NCI-H1694 treated with DMSO at 0.1 percent for 48 hours (cell line): ENCODE results near the gene UBA5.

Source experiments
- DNase-seq: peaks from one replicate; lab custom pipeline; 2025; lab: John Stamatoyannopoulos, UW

Gene UBA5

DNA sequence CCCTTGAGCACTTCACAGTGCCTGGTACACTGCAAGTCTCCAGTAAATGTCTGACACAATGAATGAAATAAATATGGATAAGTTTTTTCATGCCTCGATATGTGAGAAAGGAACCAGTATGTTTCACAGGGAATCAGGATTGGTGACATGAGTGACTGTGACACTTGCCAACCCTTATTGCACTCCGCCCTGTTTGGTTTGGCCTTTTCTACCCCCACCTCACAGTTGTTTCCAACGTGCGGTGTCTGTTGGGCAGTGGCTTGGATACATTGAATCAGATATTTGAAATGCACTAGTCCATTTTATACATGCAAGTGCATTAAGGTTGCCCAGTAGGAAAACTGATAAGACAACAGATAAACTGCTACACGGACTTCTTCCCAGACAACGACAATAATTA lies 60.1 kb downstream of the UBA5 start:
- DNase-seq: no peak

DNA sequence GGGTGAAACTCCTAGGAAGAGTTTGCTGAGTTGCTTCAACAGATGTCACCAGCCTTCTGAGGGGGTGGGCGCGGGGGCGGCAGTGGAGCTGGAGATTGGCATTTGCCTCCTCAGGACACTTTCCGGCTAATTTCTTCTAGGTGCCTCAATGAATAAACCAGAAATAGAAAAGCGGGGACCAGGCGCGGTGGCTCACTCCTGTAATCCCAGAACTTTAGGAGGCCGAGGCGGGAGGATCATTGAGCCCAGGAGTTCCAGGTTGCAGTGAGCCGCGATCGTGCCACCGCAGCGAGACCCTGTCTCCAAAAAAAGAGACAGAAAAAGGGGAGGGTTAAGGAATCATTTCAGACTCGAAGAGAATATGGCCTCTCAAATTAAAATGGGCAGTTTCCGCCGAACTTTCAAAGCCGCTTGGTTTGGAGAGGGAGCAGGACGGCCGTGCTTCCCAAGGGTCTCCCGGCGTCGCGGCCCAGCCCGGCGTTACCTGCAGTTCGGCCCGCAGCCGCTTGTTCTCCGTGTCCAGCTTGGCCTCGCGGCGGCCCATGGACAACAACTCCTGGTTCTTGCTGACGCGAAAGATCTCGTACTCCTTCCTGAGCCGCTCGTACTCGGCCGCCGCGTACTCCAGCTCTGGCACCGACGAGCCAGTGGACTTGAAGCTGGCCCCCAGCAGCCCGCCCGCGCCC lies 61.5 kb downstream of the UBA5 start:
- peak; percentile 27 for DNase-seq

DNA sequence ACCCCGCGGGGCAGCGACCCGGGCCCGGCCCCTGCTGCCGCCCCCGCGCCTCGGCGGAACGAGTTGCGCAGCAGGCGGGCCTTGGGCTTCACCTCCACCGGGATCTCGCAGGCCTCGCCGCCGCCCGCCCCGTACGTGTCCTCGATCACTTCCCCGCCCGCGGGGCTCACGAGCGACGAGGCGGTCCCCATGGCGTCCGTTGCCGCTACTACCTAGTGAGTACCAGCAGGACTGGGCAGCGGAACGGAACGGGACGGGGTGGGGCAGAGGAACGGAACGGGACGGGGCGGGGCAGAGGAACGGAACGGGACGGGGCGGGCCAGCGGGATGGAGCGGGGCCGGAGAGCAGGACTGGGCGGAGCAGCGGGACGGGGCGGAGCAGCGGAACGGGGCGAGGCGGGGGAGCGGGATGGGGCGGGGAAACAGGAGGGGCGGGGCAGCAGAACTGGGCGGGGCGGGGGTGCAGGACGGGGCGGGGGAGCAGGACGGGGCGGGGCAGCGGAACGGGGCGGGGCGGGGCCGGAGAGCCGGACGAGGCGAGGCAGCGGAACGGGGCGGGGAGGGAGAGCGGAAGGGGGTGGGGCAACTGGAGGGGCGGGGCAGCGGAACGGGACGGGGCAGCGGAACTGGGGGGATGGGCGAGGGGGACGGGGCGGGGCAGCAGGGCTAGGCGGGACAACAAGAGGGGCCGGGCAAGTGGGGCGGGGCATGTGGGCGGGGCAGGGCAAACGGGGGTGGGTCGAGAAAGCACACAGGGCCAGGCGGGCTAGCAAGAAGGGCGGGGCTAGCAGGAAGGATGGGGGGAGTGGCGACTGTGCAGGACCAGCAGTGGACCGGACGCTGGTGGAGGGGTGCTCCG lies 62.3 kb downstream of the UBA5 start, which contains the start of gene NPHP3:
Gene NPHP3, minus strand, starts transcription at position 245 of the 859 bp plus-strand sequence. Its CDS starts 54 bp downstream, at position 191.
- DNase-seq: peak; percentile 76

DNA sequence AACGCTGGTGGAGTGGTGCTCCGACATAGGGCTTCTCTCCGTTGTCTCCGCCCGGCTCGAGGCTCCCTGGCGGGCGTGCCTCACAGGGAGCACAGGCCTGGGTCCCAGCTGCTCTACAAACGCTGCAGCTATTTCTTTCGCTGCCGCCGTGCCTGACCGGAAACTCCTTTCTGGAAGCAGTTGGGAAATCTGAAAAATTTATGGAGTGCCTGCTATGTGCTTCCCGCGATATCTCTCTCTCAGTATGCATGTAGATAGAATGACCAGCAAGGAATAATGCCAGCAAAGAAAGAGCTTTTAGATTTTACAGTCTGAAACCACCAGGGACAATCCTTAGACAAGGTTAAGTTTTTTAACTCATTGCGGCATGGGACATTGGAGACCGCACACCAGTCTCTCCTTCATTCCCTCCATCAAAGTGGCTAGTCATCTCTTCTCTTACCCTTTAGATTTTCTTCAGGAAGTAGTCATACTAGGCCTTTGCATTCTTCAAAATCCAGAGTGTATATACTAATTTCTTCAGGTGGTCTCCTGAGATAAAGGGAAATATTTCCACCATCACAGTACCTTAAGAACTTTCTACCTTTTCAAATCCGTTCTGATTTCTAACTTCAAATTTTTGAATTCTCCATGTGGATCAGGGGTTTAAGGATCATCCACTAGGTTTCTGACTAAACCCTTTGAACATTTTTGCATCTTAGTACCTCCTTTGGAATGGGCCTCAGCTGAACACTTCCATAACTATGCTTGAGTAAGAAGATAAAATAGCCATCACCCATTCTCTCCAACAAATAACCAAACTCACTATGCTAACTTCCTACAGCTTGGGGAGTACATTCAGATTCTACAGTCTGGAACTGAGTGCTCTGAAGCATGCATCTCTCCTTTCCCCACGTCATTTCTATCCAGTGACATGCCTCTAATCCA lies 63.2 kb downstream of the UBA5 start:
- DNase-seq: peak; percentile 73

DNA sequence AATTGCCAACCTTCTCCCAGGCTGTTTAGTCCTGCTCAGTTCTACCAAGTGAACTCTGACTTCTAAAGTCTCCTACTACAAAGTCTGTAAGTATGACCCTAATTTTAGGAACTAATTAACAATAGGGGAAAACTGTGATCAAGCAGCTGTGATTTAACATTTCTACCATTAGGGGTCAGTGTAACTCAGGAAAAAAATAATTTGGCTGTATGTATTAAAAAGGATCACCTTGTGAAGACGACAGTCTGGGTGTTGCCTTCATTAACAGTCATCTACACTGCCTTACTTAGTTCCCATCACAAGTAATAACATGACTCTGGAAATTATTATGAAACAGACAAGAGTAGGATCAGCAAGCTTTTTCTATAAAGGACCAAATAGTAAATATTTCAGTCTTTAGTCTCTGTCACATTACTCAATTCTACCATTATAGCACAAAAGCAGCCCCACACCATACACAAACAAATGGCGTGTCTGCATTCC lies 66.3 kb downstream of the UBA5 start:
- DNase-seq: peak; percentile 58
